IMR-90 (cell line): ENCODE results near the gene HELZ. TPM values are rescaled to one million over a fixed set of nuclear protein-coding genes. Genes with fewer than 3 reads are reported as not detected.

Experiments
- ATAC-seq: fragments of 200-7000 bp; cut with Tn5 transposase; 2 replicates; pipeline ENCODE4 v1.9.1; 2020; ENCODE audit warnings: low read depth, mild to moderate bottlenecking, moderate library complexity
- BruUV-seq: library from RNA; stranded (reverse); fragments of 400-500 nt; replicated peaks from 2 replicates; lab custom pipeline; 2021; lab: Mats Ljungman, UMichigan
- CTCF ChIA-PET: fragments of 300-600 bp; formaldehyde crosslinking; extraction: SDS; loops from one replicate; lab custom pipeline; 2021; ENCODE audit warnings: antibody characterized with exemption; lab: Yijun Ruan, JAX
- POLR2A ChIA-PET: fragments of 300-600 bp; sonication (Branson Sonifier 250); formaldehyde crosslinking; loops from one replicate; lab custom pipeline; 2022; ENCODE audit warnings: antibody characterized with exemption; ENCODE audit not compliant: unreplicated experiment; lab: Charles Lee
- DNase-seq: peaks from one replicate; pipeline ENCODE4 v3.0.0; 2013
- H2AFZ ChIP-seq: replicated peaks from 2 replicates; pipeline ENCODE3; 2013; ENCODE audit warnings: low read length, mild to moderate bottlenecking; ENCODE audit not compliant: poor library complexity
- H2AK5ac ChIP-seq: 2 replicates; pipeline ENCODE4 v1.6.1; 2013; ENCODE audit warnings: low read depth, low read length, inconsistent platforms
- H2AK9ac ChIP-seq: replicated peaks from 2 replicates; pipeline ENCODE3; 2013; ENCODE audit warnings: mild to moderate bottlenecking, low read depth, low read length, moderate library complexity; ENCODE audit not compliant: poor library complexity
- H2BK120ac ChIP-seq: 2 replicates; pipeline ENCODE4 v1.6.1; 2013; ENCODE audit warnings: low read depth, low read length, inconsistent platforms
- H2BK15ac ChIP-seq: 3 replicates; pipeline ENCODE4 v1.6.1; 2013; ENCODE audit warnings: low read depth, low read length, inconsistent platforms
- H2BK20ac ChIP-seq: 2 replicates; pipeline ENCODE4 v1.6.1; 2013; ENCODE audit warnings: low read depth, mild to moderate bottlenecking, inconsistent platforms, low read length, moderate library complexity
- H2BK5ac ChIP-seq: 2 replicates; pipeline ENCODE4 v1.6.1; 2013; ENCODE audit warnings: mild to moderate bottlenecking, low read depth, low read length, inconsistent platforms; ENCODE audit not compliant: poor library complexity, severe bottlenecking
- H3K14ac ChIP-seq: replicated peaks from 2 replicates; pipeline ENCODE4 v1.6.1; 2013; ENCODE audit warnings: low read depth, low read length, inconsistent platforms
- H3K18ac ChIP-seq: 2 replicates; pipeline ENCODE4 v1.6.1; 2013; ENCODE audit warnings: low read depth, low read length, control low read depth
- H3K23ac ChIP-seq: 2 replicates; pipeline ENCODE4 v1.6.1; 2013; ENCODE audit warnings: low read depth, low read length, inconsistent platforms
- H3K27ac ChIP-seq: 2 replicates; pipeline ENCODE4 v1.5.1; 2013; ENCODE audit warnings: mild to moderate bottlenecking, control low read depth, low read length; ENCODE audit not compliant: insufficient read depth
- H3K27me3 ChIP-seq: 2 replicates; pipeline ENCODE4 v1.6.1; 2013; ENCODE audit warnings: low read length; ENCODE audit not compliant: control insufficient read depth, insufficient read depth
- H3K36me3 ChIP-seq: 2 replicates; pipeline ENCODE4 v1.6.1; 2013; ENCODE audit warnings: low read length, mixed read lengths; ENCODE audit not compliant: control insufficient read depth, insufficient read depth
- H3K4ac ChIP-seq: 2 replicates; pipeline ENCODE4 v1.6.1; 2013; ENCODE audit warnings: low read depth, low read length, inconsistent platforms
- H3K4me1 ChIP-seq: 2 replicates; pipeline ENCODE4 v1.6.1; 2013; ENCODE audit warnings: low read length, mixed read lengths; ENCODE audit not compliant: control insufficient read depth, insufficient read depth
- H3K4me2 ChIP-seq: 2 replicates; pipeline ENCODE4 v1.6.1; 2013; ENCODE audit warnings: low read depth, mild to moderate bottlenecking, control low read depth, low read length, moderate library complexity
- H3K4me3 ChIP-seq: 2 replicates; pipeline ENCODE4 v1.5.1; 2013; ENCODE audit warnings: low read depth, mild to moderate bottlenecking, control low read depth, low read length, moderate library complexity; ENCODE audit not compliant: insufficient read depth
- H3K56ac ChIP-seq: 2 replicates; pipeline ENCODE4 v1.6.1; 2013; ENCODE audit warnings: low read length, inconsistent platforms; ENCODE audit not compliant: insufficient read depth; ENCODE audit errors: extremely low read depth
- H3K79me1 ChIP-seq, 2 experiments: 2 replicates each; pipeline ENCODE4 v1.6.1; 2013; ENCODE audit warnings: low read length in 2 of 2, inconsistent platforms in 1 of 2, low read depth in 1 of 2
- H3K9ac ChIP-seq: 2 replicates; pipeline ENCODE4 v1.6.1; 2013; ENCODE audit warnings: low read depth, low read length, control low read depth
- H3K9me1 ChIP-seq: 2 replicates; pipeline ENCODE4 v1.6.1; 2013; ENCODE audit warnings: low read length, inconsistent platforms; ENCODE audit not compliant: insufficient read depth
- H3K9me3 ChIP-seq: 2 replicates; pipeline ENCODE4 v1.6.1; 2013; ENCODE audit warnings: low read length; ENCODE audit not compliant: control insufficient read depth, insufficient read depth
- H4K20me1 ChIP-seq: 2 replicates; pipeline ENCODE4 v1.6.1; 2013; ENCODE audit warnings: low read length, inconsistent platforms; ENCODE audit not compliant: insufficient read depth
- H4K5ac ChIP-seq: 2 replicates; pipeline ENCODE4 v1.6.1; 2013; ENCODE audit warnings: mild to moderate bottlenecking, low read depth, low read length, control low read depth
- H4K8ac ChIP-seq, 2 experiments: 2 replicates each; pipeline ENCODE4 v1.6.1; 2013; ENCODE audit warnings: low read depth in 2 of 2, low read length in 2 of 2, control low read depth in 1 of 2, inconsistent platforms in 1 of 2
- H4K91ac ChIP-seq: 2 replicates; pipeline ENCODE4 v1.6.1; 2013; ENCODE audit warnings: low read depth, low read length, inconsistent platforms; ENCODE audit not compliant: insufficient read depth
- BHLHE40 ChIP-seq: fragments of 150-350 bp; IDR thresholded peaks from 2 replicates; pipeline ENCODE4 v1.6.1; 2016; ENCODE audit warnings: mild to moderate bottlenecking, low read depth, low read length
- MAFK ChIP-seq: IDR thresholded peaks from 2 replicates; pipeline ENCODE4 v1.6.1; 2012; ENCODE audit warnings: low read depth, low read length, improper control_type of control experiment
- WGBS, 2 experiments: methylation state at CpG; one replicate each; pipeline versions ENCODE4 v1.1.5 to v1.1.7; 2013; ENCODE audit warnings: missing lambda C conversion rate in 2 of 2; ENCODE audit not compliant: insufficient read length in 1 of 2; ENCODE audit errors: extremely low coverage in 2 of 2; 5-methylcytosine and 5-hydroxymethylcytosine counted together
- dilution Hi-C: fragments of 300-500 bp; cut with HindIII; formaldehyde crosslinking; loops from one replicate; pipeline ENCODE4 v1.14.3; 2018; ENCODE audit warnings: low sequenced_read_pairs; ENCODE audit not compliant: unreplicated experiment
- in situ Hi-C: fragments of 300-500 bp; cut with MboI; formaldehyde crosslinking; loops from 3 replicates; pipeline ENCODE4 v1.14.3; 2019; ENCODE audit warnings: low sequenced_read_pairs, inconsistent platforms, mixed read lengths
- intact Hi-C: fragments of 100-400 bp; cut with micrococcal nuclease; formaldehyde crosslinking; loops from 2 replicates; pipeline ENCODE4 v1.10.0; 2022
- polyA plus RNA-seq, 3 experiments: library from polyadenylated mRNA; depleted of rRNA; stranded (reverse); fragments of >200 nt; gene quantifications; 2 replicates each; pipeline ENCODE4 v1.2.3, GENCODE V29; 2012; ENCODE audit warnings: low replicate concordance in 1 of 3
- total RNA-seq: library from RNA; depleted of rRNA; stranded (reverse); fragments of >200 nt; gene quantifications from 2 replicates; pipeline ENCODE4 v1.2.3, GENCODE V29; 2012

HELZ gene
- total and polyA plus RNA-seq, 2 of the 4 experiments (the other 2 are of a cell fraction) = 8.0 to 60.6 TPM

DNA sequence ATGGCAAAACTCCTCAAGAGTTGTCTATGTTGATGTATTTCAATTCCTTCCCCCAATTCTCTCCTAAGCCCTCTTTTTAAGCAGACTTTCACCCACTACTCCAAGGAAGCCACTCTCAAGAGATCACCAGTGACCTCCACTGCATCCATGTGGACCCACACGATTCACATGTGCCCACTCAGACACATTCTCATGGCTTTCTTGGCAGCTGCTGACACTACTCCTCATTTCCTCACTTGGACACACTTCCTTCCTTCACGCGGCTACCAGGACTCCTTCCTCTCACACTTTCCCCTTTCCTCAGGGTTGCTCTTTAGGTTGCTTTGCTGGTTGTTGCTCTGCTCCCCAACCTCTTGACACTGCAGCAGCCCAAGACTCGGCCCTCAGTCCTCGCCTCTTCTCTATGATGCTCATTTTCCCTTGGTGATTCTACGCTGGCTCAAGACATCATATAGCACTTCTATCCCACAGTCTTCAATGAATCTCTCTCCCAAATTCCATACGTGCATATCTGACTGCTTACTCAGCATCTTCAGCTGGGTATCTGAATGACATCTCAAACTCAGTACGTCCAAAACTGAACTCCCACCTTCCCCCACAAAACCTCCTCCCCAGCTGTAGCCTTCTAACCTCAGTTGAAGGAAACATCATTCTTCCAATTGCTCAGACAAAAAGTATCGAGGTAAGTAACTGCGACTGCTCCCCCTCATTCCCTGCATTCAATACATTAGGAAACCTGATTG lies 28.2 kb downstream of the HELZ start:
- H3K36me3 ChIP-seq = peaks cover 14% of the 10 kb centered on the region
- peak; percentile 57 for TF ChIP-seq MAFK
- TF ChIP-seq BHLHE40 = no peak
- no peaks in the 10 kb centered on the region for H3K9me3 ChIP-seq
- H2BK120ac ChIP-seq = no peak overlapping the region
- intact Hi-C loops (no loop called here), in situ Hi-C loops (no loop called here), dilution Hi-C loops (no loop called here)
- no peak overlapping the region for H3K9ac ChIP-seq
- no peak overlapping the region for H3K23ac ChIP-seq
- no peak overlapping the region for H3K4me2 ChIP-seq
- H3K18ac ChIP-seq = no peak overlapping the region
- no peak overlapping the region for H3K56ac ChIP-seq
- no peak overlapping the region for H3K4me3 ChIP-seq
- POLR2A ChIA-PET = no interaction called here
- no TSS peak for BruUV-seq
- H3K4me1 ChIP-seq = peaks cover 18% of the 10 kb centered on the region
- H2BK20ac ChIP-seq = no peak overlapping the region
- 85% methylated on average over 10 of the region's 10 CpGs; no CpG with 5 or more reads in 1 of the 2 experiments for WGBS, 2 experiments
- H3K27ac ChIP-seq = no peak overlapping the region
- no peak overlapping the region for H2AFZ ChIP-seq
- H3K4ac ChIP-seq = no peak overlapping the region
- H3K9me1 ChIP-seq = peaks cover 24% of the 10 kb centered on the region
- peaks cover 44 to 65% of the 10 kb centered on the region in 2 experiments for H3K79me1 ChIP-seq
- CTCF ChIA-PET = no interaction called here
- no peak overlapping the region for H4K5ac ChIP-seq
- H3K14ac ChIP-seq = no peak overlapping the region
- no peaks in the 10 kb centered on the region for H3K27me3 ChIP-seq
- peaks cover 39% of the 10 kb centered on the region; the same call in 1 of the 2 replicates for H4K20me1 ChIP-seq
- ATAC-seq = no peak
- H4K8ac ChIP-seq = no peak overlapping the region
- H4K91ac ChIP-seq = no peak overlapping the region
- H2BK5ac ChIP-seq = no peak overlapping the region
- H2AK9ac ChIP-seq = no peak overlapping the region
- no peak overlapping the region for H2BK15ac ChIP-seq
- peak overlapping the region; percentile 23; the same call in 1 of the 2 replicates for H2AK5ac ChIP-seq
- no peak for DNase-seq
